DMS 273 (cell line): Measurements from ENCODE around the gene ELFN1.
"Not testable (repeated sequence)": the region's sequence is repeated elsewhere in the genome, so short reads cannot be mapped to it uniquely, and the experiment has no call there.

Experiments
- DNase-seq: peaks from one replicate; lab custom pipeline; 2025; ENCODE audit not compliant: unreplicated experiment; lab: John Stamatoyannopoulos, UW

The ELFN1 gene

DNA sequence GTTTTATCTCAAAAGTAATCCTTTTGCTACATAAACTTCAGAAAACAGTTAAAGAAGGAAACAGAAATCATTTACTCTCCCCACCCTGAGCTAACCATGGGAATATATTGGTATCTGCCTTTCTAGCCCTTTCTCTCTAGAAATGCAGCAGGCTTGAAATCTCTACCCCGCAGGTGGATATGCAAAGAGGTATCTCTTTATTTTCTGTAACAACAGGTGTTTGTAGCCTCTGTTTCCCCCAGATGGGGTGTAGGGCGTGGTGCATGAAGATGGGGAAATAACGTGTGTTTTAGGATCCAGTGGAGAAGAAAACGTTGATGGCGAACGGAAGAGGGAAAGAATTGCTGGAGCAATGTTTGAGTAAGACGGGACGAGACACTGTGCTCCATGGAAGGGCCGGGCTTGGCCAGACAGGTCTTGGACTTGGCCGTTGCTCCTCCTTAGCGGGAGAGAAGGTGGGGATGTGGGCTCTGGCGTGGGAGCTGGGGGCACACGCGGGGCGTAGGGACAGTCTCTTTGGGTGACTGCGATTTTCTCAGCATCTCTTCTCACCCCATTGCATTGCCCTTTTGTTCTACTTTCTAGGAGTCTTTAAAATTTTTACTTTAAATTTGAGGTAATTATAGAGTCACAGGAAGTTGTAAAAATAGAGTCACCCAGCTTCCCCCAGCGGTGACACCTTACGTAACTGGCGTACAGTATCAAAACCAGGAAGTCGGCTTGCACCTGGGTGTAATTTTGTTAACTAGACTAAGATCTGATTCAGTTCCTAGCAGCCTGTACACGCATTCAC is 82.9 kb downstream of the ELFN1 start:
- DNase-seq = no peak

DNA sequence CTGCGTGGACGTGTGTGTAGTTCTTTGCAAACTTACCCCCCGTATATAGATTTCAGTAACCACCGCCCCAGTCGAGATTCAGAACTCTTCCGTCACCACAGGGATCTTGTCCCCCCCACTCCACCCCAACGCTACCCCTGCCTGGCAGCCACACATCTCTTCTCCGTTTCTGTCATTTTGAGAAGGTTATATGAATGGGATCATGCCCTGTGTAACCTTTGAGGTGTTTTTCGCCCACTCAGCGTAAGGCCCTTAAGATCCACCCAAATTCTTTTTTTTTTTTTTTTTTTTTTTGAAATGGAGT is 83.4 kb downstream of the ELFN1 start:
- no peak for DNase-seq

DNA sequence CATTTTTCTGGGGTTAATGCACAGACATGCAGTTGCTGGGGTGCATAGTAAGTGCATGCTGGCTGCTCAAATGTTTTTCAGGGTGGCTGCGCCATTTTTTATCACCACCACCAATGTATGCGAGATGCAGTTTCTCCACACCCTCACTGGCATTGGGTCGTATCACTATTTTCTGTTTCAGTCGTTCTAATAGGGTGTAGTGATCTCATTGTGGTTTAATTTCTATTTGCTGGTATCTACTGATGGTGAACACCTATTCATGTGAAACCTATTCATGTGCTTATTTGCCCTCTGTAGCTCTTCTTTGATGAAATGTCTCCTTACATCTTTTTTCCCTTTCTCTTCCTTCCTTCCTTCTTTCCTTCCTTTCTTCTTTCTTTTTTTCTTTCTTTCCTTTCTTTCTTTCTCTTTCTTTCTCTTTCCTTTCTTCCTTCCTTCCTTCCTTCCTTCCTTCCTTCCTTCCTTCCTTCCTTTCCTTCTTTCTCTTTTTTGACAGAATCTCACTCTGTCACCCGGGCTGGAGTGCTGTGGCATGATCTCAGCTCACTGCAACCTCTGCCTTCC is 84.3 kb downstream of the ELFN1 start:
- DNase-seq = no peak

DNA sequence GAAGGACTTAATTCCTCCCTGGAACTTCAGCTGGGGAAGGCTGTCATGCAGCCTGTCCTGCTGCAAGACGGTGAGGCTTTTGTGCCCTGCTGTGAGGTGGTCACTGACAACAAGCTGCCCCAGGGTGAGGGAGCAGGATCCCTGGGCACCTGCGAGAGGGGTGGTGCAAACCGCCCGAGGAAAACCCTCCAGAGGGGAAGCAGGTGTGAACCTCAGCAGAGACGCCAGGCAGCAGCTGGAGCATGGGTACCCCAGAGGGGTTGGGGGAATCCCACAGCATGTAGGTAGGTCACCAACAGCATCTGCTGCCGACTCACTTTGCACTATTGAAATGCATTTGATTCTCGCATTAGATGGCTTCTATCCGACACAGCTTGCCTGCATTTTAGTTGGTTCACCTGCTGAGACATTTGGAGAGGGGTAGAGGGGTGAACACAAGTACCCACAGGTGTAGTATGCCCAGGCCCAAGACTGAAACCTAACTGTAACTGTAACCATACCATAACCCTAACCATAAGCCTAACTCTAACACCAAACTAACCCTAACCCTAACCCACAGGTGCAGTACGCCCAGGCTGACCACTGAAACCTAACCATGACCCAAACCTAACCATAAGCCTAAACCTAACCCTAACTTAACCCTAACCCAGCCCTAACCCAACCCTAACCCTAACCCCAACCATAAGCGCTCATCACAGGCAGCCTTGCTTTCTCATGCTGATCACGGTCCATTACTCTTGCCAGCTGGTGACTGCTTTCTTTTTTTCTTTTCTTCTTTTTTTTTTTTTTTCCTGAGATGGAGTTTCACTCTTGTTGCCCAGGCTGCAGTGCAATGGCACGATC is 85.9 kb downstream of the ELFN1 start:
- peak; percentile 55 for DNase-seq

DNA sequence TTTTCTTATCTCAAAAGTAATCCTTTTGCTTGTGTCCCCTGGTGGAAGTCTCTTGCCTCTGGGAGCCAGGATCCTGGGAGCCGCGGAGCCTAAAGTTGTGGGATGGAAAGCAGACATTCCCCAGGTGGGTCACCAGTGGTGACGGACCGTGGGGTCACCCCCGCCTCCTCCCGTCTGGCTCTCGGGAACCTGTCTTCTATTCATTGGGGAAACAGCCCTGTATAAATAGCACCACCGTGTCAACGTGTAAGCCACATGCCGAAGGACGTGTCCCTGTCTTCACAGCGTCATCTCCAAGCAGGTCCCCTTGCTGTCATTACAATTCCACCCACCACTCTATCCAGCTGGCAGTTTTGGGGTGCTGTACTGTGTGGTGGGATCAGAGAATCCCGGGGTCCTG is 87.5 kb downstream of the ELFN1 start:
- DNase-seq = no peak

DNA sequence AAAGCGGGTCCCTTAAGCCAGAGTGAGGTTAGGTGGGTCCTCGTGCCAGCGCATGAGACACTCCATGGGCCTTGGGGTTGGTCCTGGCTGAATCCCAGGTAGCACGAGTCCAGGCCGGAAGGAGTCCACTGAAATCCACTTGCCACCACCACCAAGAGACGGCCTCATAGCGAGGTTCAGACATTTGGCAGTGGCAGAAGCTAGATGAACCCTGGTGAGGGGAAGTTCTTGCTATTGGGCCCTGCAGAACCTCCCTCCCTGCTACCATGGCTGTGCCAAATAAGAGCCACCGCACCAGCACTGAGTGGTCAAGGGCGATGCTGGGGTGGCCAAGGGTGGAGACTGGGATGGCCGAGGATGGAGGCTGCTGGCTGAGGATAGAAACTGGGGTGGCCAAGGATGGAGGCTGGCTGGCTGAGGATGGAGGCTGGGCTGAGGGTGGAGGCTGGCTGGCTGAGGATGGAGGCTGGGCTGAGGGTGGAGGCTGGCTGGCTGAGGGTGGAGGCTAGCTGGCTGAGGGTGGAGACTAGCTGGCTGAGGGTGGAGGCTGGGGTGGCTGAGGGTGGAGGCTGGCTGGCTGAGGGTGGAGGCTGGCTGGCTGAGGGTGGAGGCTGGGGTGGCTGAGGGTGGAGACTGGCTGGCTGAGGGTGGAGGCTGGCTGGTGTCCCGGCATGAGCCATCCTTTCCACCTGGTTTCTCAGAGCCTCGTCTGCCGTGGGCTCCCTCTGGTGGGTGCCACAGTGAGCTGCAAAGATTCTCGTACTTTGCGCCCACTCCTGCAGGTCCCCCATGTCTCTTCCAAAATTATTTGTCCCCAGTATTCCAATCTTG is 88.2 kb downstream of the ELFN1 start:
- DNase-seq = peak; percentile 88

DNA sequence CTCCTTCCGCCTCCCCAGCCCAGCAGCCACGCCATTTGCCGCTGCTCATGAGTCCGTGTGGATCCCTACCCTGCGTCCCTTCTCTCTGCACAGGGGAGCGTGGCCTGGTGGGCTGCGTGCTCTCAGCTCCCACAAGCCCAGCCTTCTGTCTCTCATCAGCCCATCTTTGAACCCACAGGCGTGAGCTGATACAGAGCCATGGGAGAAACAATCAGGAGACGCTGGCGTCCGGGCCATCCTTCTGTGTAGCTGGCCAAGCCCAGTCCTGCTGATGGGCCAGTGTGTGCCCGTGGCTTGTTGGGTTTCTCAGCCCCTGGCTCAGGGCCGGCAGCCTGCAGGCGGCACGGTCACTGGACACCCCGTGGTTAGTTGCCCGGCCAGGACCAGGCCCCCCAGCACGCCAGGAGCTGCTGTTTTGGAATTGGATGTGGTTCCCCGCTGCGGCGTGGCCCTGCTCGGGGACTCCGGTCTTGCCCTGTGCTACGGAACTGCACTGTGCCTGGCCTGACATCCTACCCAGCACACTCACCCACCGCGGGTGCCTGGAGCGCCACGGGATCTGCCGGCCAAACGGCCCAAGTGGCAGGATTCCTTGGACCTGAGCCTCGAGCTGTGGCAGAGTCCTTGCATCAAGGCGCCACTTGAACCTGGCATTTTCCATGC is 88.9 kb downstream of the ELFN1 start:
- DNase-seq = no peak

DNA sequence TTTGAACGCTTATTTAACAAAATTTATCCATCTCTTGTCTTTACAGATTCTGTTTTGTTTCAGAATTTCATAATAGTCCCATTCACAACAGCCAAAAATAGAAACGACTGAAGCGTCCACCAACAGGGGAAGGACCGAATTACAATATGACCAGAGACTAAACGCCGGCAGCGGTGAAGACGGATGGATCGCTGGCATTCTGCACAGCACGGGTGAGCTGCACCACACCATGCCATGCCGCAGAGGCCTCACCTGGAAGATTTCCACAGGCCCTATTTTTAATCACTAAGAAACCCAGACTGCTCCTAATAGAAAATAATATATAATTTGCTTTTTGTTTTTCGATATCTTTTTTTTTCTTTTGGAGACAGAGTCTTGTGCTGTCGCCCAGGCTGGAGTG is 91.0 kb downstream of the ELFN1 start:
- DNase-seq = no peak

DNA sequence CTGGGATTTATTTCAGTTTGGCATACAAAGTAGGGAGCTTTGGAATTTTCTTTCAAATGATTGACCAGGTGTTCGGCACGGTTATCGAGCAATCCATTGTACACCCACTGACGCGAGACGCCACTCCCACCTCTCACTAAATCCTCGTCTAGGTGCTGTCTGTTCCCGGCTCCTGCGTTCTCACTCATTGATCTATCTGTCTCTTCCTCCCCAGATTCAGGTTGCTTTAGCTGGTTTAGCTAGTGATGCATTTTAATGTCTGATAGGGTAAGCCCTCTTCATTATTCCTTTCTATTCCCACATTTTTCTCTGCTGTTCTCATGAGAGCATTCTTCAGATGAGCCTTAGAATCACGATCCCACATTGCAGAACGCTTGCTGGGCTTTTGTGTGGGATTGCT is 91.7 kb downstream of the ELFN1 start:
- no peak for DNase-seq

DNA sequence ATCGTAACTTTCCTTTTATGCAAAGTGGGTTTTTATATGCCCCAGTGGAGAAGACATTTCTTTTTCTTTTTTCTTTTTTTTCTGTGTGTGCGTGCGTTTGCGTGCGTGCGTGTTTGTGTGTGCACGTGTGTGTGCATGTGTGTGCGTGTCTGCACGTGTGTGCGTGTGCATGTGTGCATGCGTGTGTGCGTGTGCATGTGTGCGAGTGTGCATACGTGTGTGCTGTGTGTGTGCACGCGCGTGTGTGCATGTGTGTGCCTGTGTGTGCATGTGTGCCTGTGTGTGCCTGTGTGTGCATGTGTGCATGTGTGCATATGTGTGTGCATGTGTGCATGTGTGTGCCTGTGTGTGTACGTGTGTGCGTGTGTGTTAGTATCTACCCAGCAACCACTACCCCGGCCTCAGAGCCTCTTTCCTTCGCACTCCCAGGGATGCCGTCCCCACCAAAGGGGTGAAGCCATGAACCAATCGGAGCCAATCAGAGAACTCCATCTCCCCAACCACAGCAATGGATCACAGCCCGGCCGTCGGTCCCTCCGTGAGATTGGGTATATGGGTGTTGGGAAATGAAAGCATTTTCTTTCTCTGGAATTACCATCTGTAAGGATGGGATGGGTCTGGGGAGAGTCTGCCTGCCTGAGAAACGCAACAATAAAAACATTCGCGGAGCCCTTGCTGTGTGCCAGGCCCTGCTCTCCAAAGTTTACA is 92.3 kb downstream of the ELFN1 start:
- no peak for DNase-seq

DNA sequence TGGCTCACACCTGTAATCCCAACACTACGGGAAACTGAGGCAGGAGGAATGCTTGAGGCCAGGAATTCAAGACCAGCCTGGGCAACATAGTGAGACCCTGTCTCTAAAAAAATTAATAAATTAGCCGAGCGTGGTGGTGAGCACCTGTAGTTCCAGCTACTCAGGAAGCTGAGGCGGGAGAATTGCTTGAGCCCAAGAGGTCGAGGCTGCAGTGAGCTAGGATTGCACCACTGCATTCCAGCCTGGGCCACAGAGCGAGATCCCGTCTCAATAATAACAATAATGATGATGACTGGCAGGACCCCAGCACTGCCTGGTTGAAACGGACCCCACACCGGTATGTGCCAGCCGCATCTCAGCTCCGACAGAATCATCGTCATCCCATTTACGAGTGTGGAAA is 93.0 kb downstream of the ELFN1 start:
- no peak for DNase-seq

DNA sequence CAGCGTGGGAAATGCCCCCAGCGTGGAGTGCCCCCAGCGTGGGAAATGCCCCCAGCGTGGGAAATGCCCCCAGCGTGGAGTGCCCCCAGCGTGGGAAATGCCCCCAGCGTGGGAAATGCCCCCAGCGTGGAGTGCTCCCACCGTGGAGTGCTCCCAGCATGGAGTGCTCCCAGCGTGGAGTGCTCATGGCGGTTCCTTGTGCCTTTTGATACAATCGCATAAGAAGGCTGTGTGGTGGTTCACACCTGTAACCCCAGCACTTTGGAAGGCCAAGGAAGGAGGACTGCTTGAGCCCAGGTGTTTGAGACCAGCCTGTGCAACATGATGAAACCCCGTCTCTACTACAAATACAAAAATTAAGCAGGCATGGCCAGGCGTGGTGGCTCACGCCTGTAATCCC is 93.8 kb downstream of the ELFN1 start:
- not testable (repeated sequence) for DNase-seq

DNA sequence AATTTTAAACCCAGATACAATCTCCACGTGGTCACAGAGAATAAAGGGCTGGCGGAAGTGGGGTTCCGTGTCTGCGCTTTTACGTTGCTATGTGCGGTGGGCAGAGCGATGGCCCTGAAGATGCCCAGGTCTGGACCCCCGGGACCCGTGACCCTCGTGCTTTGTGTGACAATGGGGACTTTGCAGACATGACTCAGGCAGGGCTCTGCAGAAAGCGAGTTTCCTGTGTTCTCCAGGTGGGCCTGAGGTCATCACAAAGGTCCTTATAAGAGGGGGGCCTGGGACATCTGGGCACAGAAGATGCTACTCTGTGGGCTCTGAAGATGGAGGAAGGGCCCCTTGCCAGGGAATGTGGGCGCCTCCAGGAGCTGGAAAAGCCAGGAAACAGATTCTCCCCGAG is 95.3 kb downstream of the ELFN1 start:
- no peak for DNase-seq

DNA sequence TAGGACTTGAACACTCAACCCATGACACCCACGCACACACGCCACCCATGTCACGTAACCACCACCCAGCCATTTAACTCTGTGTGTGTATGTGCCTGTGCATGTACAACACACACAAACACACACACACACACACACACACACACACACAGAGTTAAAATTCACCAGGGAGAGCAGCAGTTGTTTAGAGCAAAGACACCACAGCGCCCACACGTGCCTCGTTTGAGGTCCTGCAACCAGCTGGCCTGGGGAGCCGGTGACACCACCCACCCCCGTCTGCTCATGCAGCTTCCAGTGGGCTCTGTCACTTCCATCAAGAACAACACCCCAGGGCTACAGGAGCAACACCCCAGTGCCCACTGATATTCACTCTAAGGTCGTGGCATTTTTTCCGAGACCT is 97.4 kb downstream of the ELFN1 start:
- DNase-seq = peak; percentile 65

DNA sequence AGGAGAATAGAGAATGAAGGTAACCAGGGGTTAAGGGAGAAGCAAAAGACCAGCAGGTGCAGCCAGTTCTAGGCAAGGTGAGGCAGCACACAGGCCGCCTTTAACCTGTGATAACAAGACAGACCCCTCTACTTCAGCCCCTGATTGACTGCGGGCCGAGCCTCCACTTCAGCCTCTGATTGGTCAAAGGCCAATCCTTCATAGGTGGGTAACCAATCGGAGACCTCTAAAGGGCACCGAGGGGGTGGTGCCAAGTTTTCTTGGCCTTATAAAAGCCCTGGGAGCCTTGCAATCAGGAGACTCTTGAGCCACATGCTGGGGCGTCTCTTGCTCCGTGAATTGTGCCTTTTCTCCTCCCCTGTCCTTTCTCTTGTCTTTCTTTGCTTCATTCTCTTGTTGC is 98.8 kb downstream of the ELFN1 start:
- DNase-seq = peak; percentile 36

DNA sequence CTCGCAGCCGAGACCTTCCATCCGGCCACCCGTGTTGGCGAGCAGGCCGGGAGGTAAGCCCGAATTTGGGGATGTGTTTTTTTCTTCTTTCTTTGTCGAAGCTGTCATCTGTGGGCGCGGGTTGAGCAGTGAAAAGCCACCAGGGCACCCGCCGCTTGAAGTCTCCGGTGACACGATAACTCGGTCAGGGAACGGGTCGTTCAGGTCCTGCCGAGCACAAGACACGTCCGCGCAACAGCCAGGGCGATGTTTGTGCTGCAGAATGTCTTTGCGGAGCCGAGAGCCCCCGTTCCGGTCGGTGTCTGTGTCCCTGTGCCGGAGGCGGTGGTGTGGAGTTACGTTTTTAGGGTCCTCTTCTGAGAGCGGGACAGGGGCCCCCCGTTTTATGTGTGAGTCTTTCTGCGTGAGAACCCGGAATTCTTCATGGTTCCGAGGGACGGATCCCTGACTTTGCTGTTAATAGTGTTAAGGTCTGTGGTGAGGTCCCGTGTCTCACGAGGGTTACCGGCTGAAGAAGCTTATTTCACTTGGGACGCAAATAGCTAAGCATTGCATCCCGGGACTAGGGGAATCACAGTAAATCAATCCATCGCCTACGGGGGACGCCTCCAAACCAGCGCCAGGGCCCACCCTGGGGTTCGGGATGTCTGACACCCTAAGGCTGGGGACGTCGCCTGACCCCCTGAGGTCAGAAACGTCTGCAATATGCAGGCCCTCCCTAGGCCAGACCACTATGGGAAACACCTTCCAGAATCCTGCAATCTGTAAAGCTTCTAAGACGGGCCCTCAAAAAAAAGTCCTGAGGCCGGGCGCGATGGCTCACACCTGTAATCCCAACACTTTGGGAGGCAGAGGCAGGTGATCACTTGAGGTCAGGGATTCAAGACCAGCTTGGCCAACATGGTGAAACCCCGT is 99.5 kb downstream of the ELFN1 start:
- no peak for DNase-seq

DNA sequence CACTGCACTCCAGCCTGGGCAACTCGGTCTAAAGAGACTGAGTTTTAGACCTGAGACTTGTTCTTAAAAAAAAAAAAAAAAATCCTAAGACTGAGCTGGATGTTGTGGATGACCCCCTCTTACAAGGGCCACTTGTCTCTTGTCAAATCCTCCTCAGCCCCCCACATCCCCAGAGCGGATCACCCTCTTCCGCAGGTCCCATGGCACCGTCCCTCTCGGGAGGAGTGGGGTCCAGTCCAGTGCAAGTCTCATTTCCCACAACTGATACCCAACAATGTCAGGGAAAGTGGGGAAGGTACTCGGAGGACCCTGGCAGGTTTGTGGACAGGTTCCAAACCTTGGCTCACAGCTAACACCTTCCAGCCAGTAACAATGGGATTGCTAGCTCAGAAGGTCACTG is 100.3 kb downstream of the ELFN1 start:
- DNase-seq = no peak

DNA sequence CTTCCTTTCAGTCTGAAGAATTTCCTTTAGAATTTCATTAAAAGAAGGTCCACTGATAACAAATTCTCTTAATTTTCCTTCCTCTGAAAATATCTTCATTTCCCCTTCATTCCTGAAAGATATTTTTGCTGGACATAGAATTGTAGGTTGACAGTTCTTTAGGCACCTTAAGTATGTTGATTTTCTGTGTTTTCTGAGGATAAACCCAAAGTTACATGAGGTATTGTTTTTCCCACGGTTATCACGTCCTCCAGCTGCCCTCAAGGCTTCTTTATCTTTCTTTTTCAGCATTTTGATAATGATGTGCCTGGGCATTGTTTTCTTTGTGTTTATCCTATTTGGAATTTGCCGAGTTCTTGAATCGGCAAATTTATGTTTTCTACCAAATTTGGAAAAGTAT is 105.3 kb downstream of the ELFN1 start:
- DNase-seq = no peak

DNA sequence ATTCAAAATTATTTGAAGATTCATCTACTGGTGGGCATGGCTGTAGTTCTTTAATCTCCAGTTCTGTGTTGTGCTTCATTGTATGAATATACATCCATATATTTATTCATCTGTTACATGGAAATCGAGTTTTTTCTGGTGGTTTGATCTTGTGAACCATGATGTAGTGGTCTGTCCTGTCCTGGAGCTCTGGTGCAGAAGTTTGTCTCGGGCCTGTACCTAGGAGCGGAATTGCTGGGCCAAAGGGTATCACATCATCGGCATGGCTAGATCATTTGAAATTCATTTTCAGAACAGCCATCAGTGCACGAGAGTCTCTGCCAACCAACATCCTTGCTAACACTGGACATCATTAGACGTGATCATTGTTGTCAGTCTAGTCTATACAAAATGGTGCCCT is 107.0 kb downstream of the ELFN1 start:
- DNase-seq = no peak
